Activated CD8-positive, alpha-beta T cell treated with anti-CD3 and anti-CD28 coated beads for 36 hours (primary cell): ENCODE data around the gene CRYGN. TPM values are rescaled to one million over a fixed set of nuclear protein-coding genes. Genes with fewer than 3 reads are reported as not detected.

ENCODE experiments used
- ATAC-seq: fragments of 200-7000 bp; cut with Tn5 transposase; one replicate; pipeline ENCODE4 v1.10.0; 2021; ENCODE audit warnings: mild to moderate bottlenecking, moderate library complexity
- CTCF ChIA-PET: fragments of 350-600 bp; sonication (Branson Sonifier 250); formaldehyde crosslinking; loops from one replicate; lab custom pipeline; 2021; ENCODE audit warnings: antibody characterized with exemption; lab: Charles Lee
- POLR2A ChIA-PET: fragments of 350-600 bp; sonication (Branson Sonifier 250); formaldehyde crosslinking; loops from one replicate; lab custom pipeline; 2021; ENCODE audit warnings: antibody characterized with exemption; lab: Charles Lee
- DNase-seq: peaks from one replicate; pipeline ENCODE4 v3.0.0-alpha.2; 2020
- H3K27ac Mint-ChIP-seq: one replicate; pipeline ENCODE4 v1.8.0; 2021; ENCODE audit warnings: mild to moderate bottlenecking, mixed read lengths
- H3K27me3 Mint-ChIP-seq: one replicate; pipeline ENCODE4 v1.8.0; 2021; ENCODE audit warnings: mixed read lengths
- H3K36me3 Mint-ChIP-seq: one replicate; pipeline ENCODE4 v1.8.0; 2021; ENCODE audit warnings: low read depth, mixed read lengths
- H3K4me1 Mint-ChIP-seq: one replicate; pipeline ENCODE4 v1.8.0; 2021; ENCODE audit warnings: low read depth, mixed read lengths
- H3K4me3 Mint-ChIP-seq: one replicate; pipeline ENCODE4 v1.8.0; 2021; ENCODE audit warnings: mild to moderate bottlenecking, moderate library complexity, mixed read lengths
- H3K9me3 Mint-ChIP-seq: one replicate; pipeline ENCODE4 v1.8.0; 2021; ENCODE audit warnings: mixed read lengths
- intact Hi-C: fragments of 100-400 bp; cut with micrococcal nuclease; formaldehyde crosslinking; loops from one replicate; pipeline ENCODE4 v1.10.0; 2022
- total RNA-seq, 2 experiments: library from RNA; stranded (reverse); gene quantifications; one replicate each; pipeline ENCODE4 v1.2.3, GENCODE V29; 2021
- TF ChIP-seq, protein P1 (sequence below): fragments of 200-600 bp; IDR thresholded peaks from one replicate; pipeline ENCODE4 v1.8.0; 2022; ENCODE audit warnings: antibody characterized with exemption, mild to moderate bottlenecking

CRYGN gene
- total RNA-seq, 2 experiments from 2014 or later, result 0.16 to 0.90 TPM

DNA sequence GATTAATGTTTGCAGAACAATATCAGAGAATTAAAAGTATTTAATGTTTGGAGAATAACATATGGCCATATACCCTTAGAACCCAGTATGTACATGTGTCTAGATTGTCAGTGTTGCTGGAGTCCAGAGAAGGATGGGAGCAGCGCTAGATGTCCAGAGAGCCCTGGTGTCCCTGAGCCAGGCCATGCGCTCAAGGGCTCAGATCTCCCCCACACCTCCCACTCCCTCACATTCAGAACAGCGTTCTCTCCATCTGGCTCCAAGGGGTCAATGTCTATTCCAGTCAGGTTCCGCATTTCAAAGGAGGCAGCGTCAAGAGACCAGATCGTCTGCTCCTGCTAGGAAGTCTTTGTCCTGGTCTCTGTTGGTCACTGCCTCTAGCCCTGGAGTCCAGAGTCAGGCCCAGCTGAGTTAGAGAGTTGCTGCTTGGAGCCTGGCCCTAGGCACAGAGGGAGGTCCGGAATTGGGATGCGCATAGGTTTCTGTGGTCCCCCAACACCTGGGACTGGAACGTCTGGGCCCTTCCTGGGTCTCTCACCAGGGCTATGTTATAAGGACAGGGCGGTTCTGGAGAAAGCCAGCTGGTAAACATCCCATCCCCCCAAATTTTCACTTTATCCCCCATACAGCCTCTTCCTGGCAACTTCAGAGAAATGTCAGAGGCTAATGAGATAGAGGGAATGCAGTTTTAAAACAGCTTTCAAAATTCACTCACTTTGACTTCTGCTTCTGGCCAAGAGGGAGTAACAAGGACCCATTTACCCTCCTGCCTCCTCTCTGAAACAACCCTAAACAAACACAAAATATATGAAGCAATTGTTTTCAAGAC is 23.6 kb downstream of the CRYGN start:
- Mint-ChIP-seq H3K27me3 (peaks cover 17% of the 10 kb centered on the region), H3K36me3 (peaks cover 2% of the 10 kb centered on the region), H3K27ac (no peak overlapping the region), H3K9me3 (peaks cover 9% of the 10 kb centered on the region), H3K4me3 (no peak overlapping the region), H3K4me1 (peaks cover 28% of the 10 kb centered on the region)
- DNase-seq (no peak), ATAC-seq (no peak)
- POLR2A ChIA-PET, result no interaction called here
- CTCF ChIA-PET, result interaction anchor here (7.2 kb wide), 1 partner anchor 32 kb away, joined by 35 read pairs; no protein-coding TSS in a partner anchor
- TF ChIP-seq, protein P1, sequence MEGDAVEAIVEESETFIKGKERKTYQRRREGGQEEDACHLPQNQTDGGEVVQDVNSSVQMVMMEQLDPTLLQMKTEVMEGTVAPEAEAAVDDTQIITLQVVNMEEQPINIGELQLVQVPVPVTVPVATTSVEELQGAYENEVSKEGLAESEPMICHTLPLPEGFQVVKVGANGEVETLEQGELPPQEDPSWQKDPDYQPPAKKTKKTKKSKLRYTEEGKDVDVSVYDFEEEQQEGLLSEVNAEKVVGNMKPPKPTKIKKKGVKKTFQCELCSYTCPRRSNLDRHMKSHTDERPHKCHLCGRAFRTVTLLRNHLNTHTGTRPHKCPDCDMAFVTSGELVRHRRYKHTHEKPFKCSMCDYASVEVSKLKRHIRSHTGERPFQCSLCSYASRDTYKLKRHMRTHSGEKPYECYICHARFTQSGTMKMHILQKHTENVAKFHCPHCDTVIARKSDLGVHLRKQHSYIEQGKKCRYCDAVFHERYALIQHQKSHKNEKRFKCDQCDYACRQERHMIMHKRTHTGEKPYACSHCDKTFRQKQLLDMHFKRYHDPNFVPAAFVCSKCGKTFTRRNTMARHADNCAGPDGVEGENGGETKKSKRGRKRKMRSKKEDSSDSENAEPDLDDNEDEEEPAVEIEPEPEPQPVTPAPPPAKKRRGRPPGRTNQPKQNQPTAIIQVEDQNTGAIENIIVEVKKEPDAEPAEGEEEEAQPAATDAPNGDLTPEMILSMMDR, result no peak
- intact Hi-C loops, result no loop called here

DNA sequence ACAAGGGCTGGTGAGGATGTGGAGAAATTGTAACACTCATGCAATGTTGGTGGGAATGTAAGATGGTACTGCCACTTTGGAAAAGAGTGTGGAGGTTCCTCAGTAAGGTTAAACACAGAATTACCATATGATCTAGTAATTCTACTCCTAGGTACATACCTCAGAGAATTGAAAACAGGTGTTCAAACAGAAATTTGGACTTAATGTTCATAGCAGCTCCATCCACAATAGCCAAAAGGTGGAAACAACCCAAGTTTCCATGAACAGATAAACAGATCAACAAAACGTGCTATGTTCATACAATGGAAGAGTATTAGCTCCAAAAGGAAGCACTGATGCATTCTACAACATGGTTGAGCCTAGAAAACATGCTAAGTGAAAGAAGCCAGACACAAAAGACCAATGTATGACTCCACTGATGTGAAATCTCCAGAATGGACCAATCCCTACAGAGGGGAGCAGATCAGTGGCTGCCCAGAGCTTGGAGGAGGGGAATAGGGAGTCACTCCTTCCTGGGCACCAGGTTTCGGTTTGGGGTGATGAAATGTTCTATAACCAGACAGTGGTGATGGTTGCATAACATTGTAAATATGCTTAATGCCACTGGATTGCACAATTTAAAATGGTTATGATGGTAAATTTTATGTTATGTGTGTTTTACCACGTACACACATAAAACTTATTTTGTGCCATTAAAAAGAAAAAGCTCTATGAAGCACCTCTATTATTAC is 24.4 kb downstream of the CRYGN start:
- Mint-ChIP-seq H3K27me3 (peaks cover 24% of the 10 kb centered on the region), H3K4me3 (no peak overlapping the region), H3K27ac (no peak overlapping the region), H3K4me1 (peaks cover 30% of the 10 kb centered on the region), H3K9me3 (peaks cover 9% of the 10 kb centered on the region), H3K36me3 (peaks cover 2% of the 10 kb centered on the region)
- intact Hi-C loops, result no loop called here
- TF ChIP-seq, protein P1, result no peak
- no peak for DNase-seq
- no peak for ATAC-seq
- ChIA-PET CTCF (interaction anchor here (1.0 to 7.2 kb wide), 2 partner anchors 33 to 47 kb away, joined by 3 to 35 read pairs; no protein-coding TSS in a partner anchor), POLR2A (no interaction called here)

DNA sequence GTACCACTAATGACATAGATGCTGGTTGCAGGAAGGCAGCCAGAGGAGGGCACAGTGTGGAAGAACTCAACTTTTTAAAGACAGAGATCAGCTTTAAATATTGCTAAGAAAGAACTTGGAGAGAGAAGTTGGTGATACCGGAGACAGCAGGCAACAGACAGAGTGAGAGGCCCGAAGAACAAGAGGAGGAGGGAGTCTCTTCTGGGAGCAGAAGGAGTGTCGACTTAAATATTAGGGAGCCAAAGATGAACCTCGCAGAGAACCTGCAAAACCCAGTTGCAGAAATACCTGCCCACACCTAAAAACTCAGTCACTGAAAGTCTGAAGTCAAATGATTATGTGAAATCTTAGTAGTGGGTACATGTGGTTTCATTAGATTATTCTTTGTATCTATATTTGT is 26.7 kb downstream of the CRYGN start:
- POLR2A ChIA-PET, result no interaction called here
- Mint-ChIP-seq H3K36me3 (peaks cover 2% of the 10 kb centered on the region), H3K27ac (no peak overlapping the region), H3K9me3 (peaks cover 6% of the 10 kb centered on the region), H3K4me3 (no peak overlapping the region), H3K27me3 (peaks cover 32% of the 10 kb centered on the region), H3K4me1 (peaks cover 35% of the 10 kb centered on the region)
- intact Hi-C loops, result no loop called here
- no peak for DNase-seq
- TF ChIP-seq, protein P1, result no peak
- CTCF ChIA-PET, result interaction anchor here (1.0 to 7.2 kb wide), 2 partner anchors 22 to 36 kb away, joined by 3 to 35 read pairs; no protein-coding TSS in a partner anchor
- no peak for ATAC-seq

DNA sequence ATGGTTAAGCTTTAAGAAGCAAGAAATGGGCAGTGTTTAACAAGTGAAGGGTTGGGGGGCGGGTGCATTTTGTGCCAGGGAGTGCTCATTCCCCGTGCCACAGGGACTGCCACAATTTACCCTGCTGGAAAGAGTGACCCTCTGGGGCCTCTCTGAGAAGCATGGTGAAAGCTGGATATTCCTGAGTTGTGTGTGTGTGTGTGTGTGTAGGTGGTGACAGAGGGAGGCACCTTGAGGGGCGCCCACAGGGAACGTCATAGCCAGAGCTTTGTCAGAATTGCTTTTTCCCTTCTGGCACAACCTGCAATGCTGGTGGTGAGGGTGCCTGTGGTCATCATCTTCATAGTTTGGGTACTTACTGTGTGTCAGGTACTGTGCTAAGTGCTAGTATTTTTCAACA is 27.6 kb downstream of the CRYGN start:
- H3K4me3 Mint-ChIP-seq, result no peak overlapping the region
- DNase-seq (no peak), ATAC-seq (no peak)
- H3K27me3 Mint-ChIP-seq, result peaks cover 32% of the 10 kb centered on the region
- H3K27ac Mint-ChIP-seq, result no peak overlapping the region
- intact Hi-C loops, result no loop called here
- H3K9me3 Mint-ChIP-seq, result peaks cover 4% of the 10 kb centered on the region
- ChIA-PET CTCF (interaction anchor here (1.1 to 7.2 kb wide), 3 partner anchors 29 to 44 kb away, joined by 4 to 35 read pairs (median 5); no protein-coding TSS in a partner anchor), POLR2A (no interaction called here)
- H3K36me3 Mint-ChIP-seq, result no peaks in the 10 kb centered on the region
- H3K4me1 Mint-ChIP-seq, result peaks cover 35% of the 10 kb centered on the region
- TF ChIP-seq, protein P1, result no peak
